ENCODE measurements around the gene DYSF.

Gene DYSF

DNA sequence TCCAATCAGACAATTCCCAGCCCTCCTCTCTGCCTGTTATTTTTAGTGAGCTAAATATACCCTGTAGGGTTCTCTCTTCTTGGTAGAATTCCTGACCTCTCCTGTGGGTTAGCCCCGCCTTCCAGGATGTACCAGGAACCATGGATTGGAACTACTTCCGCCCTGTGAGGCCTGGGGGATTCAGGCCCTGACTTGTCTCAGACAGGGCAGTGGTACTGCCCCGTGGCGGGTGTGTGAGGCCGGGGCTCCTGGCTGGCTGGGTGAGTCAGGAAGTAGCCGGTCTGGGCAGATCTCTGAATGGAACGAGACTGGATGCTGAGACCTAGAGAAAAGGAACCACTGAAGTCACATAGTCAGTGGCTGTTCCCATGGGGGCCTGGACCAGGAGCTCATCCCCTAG, 50.5 kb downstream of the DYSF start:
- no peak for DNase-seq

DNA sequence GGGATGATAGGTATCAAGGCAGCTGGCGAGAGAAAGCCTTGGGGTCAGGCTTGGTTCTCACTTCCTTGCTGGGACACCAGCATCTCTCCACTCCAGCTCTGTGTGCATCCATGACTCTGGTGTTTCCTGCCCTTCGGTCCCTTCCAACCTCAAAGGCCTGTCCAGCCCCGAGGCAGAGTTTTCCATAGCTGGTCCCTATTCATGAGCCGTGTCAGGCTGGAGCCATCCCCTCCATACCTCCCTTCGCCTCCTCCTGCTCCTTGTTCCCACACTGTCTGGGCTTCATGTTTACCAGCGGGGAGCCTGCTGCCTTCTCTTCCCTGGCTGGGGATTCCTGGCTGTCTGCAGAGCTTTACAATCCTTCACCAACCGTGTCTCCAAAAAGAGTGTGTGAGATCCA, 51.2 kb downstream of the DYSF start:
- DNase-seq: no peak

DNA sequence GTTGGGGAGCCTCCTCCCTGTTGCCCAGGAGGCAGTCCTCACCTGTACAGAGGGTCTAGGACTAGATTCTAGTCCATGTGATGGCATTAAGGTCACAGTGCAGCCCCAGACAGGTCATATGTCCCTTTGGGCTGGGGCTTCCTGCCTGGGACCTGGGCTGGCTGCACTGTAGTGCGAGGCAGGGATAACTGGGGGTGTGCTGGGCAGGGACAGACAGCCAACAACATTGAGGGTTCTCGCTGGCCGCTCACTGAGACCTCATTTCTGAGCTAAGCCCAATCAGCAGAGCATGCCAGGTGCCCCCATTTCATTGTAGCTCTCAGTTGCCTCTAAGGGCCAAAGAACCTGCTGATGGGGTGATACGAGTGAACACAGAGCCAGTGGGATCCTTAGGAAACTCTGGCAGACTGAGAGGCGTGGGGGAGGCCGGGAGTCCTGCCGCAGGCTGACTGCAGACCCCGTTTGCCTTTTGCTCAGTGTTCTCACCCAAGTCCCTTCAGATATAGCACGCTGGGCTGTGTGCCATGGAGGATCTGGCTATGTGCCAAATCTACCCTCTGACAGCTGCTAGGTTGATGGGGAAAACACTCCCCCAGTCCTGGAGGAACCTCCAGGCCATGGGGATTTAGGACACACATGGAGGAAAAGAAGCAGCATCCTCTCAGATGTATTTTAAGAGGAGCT, 51.9 kb downstream of the DYSF start:
- no peak for DNase-seq

DNA sequence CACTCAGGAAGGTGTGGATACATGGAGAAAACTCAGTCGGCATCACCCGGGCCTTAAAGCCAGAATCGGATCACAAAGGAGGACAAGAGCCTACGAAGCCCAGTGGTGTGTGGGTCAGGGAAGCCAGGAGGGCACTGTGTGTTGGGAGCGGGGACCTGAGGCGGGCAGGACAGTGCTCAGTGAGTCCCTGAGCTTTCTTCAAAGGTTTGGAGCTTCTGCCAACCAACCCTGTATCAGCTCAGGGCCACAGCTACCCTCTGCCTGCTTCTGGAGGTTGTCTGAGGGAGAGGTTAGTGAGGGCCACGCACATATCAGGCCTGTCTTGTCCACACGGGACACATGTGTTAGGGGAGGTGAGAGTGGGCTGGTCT, 52.4 kb downstream of the DYSF start:
- no peak for DNase-seq

DNA sequence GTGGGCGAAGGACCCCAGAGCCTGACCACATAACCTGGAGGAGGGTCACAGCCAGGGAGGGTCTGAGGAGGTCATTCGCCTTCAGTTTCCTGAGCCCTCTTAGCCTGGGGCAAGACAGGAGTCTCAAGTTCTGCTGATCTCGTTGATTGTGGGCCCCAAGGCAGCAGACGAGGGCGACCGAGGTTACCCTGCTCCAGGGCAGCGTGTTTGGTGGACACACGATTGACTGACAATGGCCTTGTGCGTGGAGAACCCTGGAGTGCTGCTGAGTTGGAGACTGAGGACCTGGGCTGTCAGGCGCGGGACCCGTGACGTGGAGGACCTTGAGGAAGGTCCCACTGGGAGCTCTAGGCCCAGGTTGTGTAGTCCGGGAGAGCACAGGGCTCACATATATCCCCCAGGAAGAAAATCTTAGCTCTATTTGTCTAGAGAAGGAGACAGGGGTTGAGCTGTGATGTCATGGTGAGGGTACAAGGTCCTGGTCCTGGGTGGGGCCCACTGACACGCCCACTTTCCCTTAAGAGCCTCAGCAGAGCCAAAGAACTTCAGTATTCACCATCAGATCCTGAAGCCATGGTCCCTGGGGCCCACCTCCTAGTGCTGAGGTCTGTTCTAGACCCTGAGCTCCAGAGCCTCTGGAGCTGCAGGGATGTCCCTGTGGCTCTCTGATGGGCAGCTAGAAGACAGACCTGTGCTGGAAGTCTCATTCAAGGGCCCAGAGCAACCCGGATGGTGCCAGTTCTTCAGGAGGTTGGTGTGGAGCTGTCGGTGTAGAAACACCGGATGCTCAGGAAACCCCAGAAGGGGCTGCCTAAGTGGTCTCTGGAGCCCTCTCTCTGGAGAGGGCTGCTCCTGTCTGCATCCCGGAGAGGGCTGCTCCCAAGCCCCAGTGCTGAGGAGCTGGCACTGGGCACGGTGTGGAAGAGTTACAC, 53.1 kb downstream of the DYSF start:
- DNase-seq: no peak

DNA sequence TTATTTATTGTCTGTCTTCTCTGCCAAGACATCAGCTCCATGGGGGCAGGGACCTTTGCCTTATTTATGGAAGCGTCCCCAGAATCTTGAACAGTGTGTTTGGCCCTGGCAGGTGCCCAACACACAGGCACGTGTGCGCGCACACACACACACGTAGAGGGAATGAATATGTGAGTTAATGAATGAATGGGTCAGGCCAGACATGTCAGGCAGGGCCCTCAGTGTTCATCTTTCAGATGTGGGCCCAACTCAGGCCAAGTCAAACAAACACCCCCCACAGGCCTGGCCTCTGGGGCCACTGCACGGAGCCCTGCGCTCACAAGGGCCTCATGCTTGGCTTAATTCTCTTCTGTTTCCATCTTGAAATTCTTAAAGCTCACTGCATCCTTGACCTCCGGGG, 54.1 kb downstream of the DYSF start:
- DNase-seq: no peak

DNA sequence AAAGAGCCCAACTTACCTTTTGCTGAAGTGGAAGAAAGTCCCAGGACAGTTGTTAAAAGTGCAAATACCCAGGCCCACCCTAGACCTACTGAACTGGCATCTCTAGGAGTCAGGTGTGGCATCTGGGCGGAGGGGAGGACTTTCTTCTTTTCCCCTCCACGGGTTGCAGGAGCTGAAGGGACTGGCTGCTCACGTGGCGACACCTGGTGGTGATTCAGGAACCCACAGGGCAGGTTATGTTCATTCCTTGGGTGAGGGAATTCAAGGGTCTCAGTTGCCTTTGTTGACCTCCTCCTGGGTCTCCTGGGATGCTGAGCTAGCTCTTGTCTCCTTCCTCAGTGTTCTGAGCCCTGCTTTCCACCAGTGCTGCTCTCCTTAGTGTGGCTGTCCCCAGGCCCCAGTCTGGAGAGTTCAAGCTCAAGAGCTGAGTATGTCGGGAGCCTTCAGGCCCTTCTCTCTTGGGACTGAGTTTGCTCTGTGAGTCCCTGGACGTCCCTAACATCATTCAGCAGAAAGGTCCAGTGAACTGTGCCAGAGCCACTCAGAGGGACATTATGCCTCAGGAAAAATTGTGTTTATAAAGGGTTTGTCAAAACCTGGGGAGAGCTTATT, 56.9 kb downstream of the DYSF start:
- DNase-seq: peak; percentile 77

DNA sequence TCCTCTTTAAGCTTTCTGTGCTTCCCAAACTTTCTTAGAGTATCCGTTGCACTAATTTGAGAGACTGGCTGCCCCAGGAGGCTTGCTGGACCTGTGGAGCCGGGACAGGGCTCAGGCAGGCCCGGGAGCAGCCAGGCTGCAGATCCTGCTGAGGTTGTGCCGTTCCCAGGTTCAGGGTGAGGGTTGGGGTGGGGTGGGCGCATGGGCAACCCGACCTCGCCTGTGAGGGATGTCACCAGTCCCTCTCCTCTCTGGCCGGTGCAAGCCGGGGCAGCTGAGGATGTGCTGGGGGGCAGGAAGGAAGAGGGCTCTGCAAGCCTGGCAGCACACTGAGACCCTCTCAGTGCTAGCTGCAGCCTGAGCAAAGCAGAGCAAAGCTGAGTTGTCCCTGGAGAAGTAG, 57.6 kb downstream of the DYSF start:
- DNase-seq: no peak

DNA sequence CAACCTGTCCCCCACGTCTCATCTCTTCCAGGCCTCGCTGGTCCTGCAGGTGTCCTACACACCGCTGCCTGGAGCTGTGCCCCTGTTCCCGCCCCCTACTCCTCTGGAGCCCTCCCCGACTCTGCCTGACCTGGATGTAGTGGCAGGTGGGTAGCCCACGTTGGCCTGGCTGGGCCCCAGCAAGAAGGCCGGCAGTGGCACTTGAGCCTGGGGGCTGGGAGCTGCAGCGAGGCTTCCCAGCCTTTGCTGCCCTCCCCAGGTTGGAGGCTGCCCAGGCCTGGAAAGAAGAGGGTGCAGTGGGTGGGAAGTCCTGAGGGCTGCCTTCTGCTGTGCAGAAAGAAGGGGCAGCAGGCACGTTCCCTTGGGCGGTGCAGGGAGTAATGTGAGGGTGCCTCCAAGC, 58.4 kb downstream of the DYSF start:
- DNase-seq: no peak

DNA sequence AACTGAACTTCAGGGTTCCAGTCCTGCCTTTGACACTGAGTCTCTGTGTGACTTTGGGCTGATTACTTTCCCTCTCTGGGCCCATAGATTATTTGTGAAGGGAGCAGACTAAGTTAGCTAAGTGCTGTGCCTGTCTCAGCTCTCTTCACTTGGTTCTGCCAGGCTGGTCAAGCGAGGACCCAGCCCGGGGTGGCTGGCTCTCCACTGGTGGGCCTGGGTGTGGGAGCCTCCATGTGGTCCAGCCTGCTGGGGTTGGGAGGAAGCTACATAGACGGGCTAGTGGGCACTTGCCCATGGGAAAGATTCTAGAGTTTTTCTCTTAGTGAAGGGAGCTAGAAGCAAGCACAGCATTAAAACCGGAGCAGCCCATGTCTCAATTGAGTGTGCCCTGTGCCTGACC, 59.0 kb downstream of the DYSF start:
- no peak for DNase-seq

DNA sequence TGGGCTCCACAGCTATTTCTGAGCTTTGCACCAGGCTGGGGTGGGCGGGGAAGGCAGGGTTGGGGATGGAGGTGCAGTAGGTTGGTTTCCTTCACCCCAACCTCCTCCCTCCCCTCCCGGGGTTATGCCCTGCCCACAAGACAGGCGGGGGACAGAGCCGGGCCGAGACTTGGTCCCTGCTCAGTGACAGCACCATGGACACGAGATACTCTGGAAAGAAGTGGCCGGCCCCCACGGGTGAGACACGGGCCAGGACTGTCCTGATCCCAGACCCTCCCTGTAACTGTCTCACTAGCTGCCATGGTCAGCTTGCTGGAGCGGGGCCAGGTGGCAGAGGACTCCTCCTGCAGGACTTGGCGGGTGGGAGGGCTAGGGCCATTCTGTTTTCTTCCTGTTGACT, 59.7 kb downstream of the DYSF start:
- DNase-seq: no peak

DNA sequence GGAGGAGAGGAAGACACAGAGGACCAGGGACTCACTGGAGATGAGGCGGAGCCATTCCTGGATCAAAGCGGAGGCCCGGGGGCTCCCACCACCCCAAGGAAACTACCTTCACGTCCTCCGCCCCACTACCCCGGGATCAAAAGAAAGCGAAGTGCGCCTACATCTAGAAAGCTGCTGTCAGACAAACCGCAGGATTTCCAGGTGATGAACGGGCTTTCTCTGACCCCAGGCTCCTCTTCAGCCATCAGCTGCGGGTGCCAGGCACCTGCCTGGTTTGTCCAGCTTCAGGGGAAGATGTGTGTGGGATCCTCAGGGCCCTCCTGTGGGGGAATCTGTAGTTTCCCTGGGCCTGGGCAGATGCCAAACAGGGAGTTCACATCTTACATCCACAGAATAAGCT, 60.4 kb downstream of the DYSF start:
- DNase-seq: no peak

DNA sequence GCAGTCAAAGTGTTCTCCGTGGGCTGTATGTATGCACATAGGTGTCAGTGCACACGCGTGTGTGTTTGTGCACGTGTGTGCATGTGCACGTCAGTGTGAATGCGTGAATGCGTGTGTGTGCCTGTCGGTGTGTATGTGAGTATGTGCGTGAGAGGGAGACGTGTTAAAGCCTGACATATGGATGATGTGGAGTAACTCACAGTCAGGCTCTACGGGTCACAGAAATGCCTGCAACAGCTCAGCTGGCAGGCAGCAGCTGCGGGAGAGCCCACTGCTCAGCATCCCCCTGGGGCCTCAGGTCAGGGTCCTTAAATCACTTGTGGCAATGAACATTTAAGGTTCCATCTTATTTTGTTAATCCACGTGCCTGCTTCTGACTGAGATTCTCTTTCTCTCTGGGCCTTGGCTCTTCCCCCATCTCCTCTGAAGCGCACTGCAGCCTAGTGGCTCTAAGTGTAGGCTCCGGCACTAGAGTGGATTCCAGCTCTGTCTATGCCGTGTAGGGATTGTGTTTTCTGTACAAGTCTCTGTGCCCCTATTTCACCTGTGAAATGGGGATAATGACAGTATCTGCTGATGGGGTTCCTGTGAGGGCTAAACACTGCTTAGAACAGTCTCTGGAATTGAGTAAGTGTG, 63.0 kb downstream of the DYSF start:
- no peak for DNase-seq

DNA sequence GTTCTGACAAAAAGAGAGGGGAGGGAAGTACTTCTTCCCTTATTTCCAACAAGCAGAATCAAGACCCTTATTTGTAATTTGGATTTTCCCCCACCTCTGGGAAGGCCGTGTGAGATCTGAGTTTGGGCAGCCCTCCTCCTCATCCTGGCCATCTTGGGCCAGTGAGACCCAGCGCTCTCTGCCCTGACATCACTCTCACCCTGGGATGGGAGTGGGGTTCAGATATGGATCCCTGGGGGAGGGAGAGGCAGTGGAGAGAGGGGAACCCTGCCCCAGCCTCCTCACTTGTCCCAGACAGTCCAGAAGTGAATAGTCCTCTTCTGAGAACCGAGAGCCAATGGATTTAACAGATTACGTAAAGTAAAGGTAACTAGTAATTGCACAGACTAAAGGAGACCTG, 64.5 kb downstream of the DYSF start:
- no peak for DNase-seq

DNA sequence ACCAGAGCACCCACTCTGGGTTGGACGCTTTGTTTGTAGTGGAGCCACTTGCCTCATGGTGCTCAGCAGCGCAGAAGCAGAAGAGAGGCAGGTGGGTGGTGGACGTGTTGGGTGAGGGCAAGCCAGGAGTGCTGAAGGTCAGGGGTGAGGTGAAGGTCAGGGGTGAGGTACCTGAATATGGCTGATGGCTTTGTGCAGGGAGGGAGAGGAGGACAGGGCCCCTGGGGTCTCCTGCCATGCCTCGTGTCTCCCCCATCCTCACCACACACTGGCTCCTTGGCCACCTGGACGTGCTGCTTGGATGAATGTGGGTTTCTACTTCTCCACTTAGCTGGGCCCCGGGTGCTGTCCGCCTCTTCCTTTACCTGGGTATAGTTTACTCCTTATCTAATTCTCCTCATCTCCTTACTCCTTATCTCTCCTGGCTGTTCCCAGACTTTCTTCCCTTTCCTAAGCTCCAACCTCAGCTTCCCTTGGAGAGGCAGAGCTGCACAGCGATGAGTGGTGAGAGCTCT, 68.1 kb downstream of the DYSF start:
- DNase-seq: no peak

DNA sequence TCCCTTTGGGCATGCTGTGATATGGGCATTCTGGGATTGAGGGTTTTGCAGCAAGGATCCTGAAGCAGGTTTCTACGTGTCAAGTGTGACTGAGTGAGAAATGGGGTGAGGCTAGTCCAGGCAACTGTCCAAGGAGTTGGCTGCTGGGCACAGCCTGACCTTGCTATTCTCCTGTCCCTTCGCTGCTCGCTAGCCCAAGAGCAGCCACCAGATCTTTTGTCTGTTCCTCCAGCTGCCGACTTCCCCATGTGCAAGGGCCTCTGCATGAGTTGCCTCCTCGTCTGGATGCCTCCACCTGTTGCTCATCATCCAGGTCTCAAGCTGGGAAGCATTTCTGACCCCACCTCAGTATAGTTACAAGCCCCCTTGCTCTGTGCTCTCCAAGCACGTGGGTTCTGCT, 71.1 kb downstream of the DYSF start:
- no peak for DNase-seq

DNA sequence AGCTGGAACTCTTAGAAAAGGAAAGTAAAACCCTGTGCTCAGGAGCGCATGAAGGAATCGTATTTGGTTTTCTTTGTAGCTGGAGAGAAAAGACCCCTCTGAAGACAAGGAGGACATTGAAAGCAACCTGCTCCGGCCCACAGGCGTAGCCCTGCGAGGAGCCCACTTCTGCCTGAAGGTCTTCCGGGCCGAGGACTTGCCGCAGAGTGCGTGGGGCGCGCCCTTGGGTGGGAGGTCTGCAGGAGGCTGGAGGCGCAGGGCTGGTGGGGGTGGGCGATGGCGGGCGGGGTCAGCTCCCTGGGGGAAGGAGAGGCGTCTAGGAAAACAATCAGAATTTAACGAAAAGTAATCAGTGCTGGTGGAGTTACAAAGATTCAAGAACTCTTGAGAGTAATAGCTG, 72.8 kb downstream of the DYSF start:
- DNase-seq: no peak

DNA sequence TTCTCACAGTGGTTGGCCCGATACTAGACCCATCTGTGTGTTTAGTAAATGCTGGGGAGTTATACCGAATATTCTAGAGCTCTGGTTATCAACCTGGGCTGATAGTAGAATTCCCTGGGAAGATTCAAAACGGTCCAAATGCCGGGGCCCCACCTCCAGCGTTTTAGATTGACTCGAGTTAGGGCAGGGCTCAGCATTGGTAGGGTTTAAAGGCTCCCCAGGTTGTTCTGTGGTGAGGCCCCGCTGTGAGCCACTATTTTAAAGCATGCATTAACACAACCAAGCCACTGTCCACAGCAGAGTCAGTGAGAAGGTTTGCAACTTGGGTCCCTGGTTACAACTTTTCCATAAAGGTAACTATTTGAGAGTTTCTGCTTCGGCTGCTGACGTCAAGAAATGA, 73.6 kb downstream of the DYSF start:
- no peak for DNase-seq

DNA sequence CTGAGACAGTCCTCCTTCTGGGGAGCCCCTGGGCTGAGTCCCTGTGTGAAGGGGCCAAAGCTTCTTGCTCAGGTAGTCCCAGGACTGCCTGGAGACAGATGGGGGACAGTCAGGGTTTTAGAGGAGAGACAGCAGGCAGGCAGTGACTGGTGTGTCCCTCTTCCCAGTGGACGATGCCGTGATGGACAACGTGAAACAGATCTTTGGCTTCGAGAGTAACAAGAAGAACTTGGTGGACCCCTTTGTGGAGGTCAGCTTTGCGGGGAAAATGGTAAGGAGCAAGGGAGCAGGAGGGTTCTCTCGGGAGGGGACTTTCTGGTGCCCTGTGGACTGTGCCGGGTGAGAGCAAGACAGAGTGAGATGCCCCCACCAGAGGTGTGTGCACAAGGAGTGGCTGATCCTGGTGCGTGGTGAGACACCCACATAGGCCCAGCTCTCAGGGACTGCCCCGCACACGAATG, 74.8 kb downstream of the DYSF start:
- no peak for DNase-seq

DNA sequence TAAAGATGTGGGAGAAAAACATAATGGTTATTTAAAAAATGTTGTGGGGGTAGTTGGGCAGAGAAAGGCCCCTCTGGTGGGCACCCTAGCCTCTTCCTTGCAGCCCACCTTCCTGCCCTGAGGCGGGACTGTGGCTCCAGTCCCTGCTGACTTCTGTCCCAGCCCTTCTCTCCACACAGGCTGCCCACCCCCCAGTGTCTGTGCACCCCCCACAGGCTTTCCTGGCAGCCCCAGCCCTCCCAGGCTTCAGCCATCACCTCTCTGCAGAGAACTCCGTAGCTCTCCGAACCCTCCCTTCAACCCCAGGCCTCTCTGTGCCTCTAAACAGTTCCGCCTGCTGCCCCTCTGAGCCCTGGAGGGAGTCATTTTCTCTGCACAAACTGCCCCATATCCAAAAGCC, 75.4 kb downstream of the DYSF start:
- no peak for DNase-seq

DNA sequence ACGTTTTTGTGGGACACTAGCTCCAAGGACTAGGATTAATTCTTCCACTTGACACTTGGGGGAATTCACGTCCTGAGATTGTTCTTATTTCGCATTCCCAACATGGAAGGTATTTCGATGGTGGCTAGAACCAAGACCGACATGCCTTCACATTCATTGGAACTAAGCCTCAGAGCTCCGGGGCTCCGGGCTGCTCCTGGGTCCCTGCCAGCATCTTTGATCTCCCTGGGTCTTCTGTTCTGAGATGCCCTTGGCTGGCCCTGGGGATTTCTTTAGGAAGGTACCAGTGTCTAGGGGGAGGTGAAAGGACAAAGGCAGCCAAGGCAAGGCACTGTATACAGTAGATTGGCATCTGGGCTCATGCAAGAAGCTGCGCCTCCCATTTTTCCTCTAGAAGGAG, 76.8 kb downstream of the DYSF start:
- no peak for DNase-seq

DNA sequence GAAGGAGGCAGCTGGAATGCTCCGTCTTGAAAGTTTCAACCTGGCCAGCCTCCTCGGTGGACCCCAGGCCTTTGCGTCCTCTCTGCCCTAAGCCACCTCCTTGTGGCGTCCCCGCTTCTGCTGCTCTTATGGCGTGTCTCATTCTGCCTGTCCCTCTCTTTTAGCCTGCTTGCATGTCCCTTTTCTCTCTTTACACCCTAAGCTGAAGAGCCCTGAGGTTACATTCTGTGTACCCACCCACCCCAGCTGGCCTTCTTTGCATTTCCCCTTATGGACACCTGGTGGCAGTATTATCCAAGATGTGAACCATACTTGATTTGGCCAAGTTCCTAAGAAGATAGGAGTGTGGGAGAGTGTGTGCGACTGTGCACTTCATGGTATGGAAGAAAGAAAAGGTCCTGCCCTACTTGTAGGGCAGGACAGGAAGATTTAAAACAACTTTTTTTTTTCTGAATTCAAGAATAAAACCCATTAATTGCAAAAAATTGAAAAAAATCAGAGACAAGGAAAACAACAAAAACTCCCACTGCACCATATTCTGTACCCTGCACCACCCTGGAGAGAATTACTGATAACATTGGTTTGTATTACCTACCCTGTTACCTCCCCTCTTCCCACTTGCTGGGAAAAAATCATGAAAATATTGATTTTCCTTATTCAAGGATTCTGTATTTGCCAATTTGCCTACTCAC, 77.4 kb downstream of the DYSF start:
- no peak for DNase-seq

All from stimulated activated CD4-positive, alpha-beta T cell treated with anti-CD3 and anti-CD28 coated beads, Interleukin-4, amount 100 ng/mL, for 24 hours (primary cell).